ENCODE results near the gene GATAD1.

DNA sequence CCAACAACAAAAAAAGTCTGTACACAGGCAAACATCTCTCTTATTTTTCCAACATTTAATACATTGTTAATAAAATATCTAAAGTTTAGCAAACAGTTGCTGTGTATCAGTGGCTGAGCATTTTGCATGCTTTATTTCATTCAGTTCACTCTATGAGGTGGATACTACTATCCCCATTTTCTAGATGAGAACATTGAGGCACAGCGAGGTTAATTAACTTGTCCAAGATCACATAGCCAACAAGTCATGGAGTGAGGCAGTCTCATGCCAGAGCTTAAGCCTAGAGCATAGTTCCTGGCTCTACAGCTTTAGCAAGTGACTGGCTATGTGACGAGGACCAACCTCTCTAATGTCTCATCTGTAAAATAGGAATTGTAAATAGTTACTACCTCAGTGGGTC lies 4.4 kb downstream of the GATAD1 start:
- no peak for TF ChIP-seq EZH2phosphoT487 (IDR thresholded peaks at IDR 0.05; ENCODE audit: insufficient read depth, low read depth)
- TF ChIP-seq EZH2 (IDR thresholded peaks at IDR 0.05; ENCODE audit: insufficient read depth, poor library complexity, severe bottlenecking) = no peak

Measured in GM23248 (cell line).